DOHH2 (cell line): ENCODE data around the gene ADAP1.

Experiments
- CTCF ChIP-seq: fragments of 200-600 bp; sonication (generic); IDR thresholded peaks from one replicate; pipeline ENCODE4 v1.5.1; 2014; ENCODE audit warnings: antibody characterized with exemption, mild to moderate bottlenecking, low read depth, low read length; ENCODE audit not compliant: poor library complexity, severe bottlenecking
- EZH2phosphoT487 ChIP-seq: fragments of 200-600 bp; sonication (generic); IDR thresholded peaks from 2 replicates; pipeline ENCODE4 v1.6.1; 2017; ENCODE audit warnings: borderline replicate concordance, mild to moderate bottlenecking, antibody characterized with exemption, low read length, moderate library complexity, mixed read lengths

DNA sequence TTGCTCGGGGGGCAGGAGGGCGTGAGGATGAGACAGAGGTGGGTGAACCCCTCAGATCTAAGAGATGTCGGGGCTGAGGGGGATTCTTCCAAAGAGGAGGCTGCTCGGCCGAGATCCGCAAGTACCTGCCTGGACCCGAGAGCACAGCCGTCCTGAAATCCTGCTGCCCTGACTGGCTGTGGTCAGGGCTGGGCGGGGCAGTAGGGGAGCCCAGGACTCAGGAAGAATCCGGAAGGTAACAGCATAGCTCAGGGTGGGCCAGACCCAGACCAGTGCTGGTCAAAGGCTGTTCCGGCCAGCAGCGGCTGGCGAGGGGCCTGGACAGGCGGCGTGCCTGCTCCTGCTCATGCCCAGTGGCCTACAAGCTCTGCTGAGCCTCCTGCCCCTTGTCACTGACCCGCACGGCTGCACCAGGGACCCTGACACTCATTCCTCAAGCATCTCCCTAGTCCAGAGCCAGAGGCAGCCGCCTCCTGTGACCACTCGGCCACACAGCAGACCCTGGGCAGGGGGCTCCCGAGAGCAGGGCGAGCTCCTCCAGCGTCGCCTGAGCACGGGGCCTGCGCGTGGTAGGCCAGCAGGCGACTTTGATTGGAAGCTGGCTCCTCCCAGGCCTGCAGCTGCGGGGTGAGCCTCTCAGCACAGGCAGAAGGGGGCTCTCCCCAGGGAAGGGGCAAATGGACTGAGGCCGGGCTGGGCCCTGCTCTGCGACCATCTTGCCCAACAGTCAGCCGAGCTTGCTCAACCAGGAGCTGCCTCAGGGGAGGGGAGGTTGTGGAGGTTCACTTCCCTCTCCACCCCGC lies 3.1 kb upstream of the ADAP1 start:
- TF ChIP-seq CTCF (no peak), EZH2phosphoT487 (no peak)
